Coronary artery (tissue), 2 donors: ENCODE data around the gene ZNF618.

Source experiments
- DNase-seq: peaks from one replicate; pipeline ENCODE4 v3.0.0-alpha.2; 2017; ENCODE audit warnings: low spot score
- H3K27ac ChIP-seq, 2 donors: fragments of 200-600 bp; sonication (generic); one replicate each; pipeline ENCODE4 v1.5.1; 2016 to 2019
- H3K4me3 ChIP-seq: fragments of 200-600 bp; sonication (generic); 2 replicates; pipeline ENCODE4 v1.5.1; 2016; ENCODE audit warnings: mild to moderate bottlenecking, moderate library complexity
- TF ChIP-seq, protein P1 (sequence below): fragments of 200-600 bp; sonication (generic); IDR thresholded peaks from one replicate; pipeline ENCODE4 v1.5.1; 2019; ENCODE audit warnings: antibody characterized with exemption

The ZNF618 gene

GRCh38 chr9:114070188-114071103, 194.3 kb downstream of the ZNF618 start:
- TF ChIP-seq, protein P1, sequence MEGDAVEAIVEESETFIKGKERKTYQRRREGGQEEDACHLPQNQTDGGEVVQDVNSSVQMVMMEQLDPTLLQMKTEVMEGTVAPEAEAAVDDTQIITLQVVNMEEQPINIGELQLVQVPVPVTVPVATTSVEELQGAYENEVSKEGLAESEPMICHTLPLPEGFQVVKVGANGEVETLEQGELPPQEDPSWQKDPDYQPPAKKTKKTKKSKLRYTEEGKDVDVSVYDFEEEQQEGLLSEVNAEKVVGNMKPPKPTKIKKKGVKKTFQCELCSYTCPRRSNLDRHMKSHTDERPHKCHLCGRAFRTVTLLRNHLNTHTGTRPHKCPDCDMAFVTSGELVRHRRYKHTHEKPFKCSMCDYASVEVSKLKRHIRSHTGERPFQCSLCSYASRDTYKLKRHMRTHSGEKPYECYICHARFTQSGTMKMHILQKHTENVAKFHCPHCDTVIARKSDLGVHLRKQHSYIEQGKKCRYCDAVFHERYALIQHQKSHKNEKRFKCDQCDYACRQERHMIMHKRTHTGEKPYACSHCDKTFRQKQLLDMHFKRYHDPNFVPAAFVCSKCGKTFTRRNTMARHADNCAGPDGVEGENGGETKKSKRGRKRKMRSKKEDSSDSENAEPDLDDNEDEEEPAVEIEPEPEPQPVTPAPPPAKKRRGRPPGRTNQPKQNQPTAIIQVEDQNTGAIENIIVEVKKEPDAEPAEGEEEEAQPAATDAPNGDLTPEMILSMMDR: no peak
- H3K4me3 ChIP-seq: no peak overlapping the region
- no peak for DNase-seq
- H3K27ac ChIP-seq: no peak overlapping the region

DNA sequence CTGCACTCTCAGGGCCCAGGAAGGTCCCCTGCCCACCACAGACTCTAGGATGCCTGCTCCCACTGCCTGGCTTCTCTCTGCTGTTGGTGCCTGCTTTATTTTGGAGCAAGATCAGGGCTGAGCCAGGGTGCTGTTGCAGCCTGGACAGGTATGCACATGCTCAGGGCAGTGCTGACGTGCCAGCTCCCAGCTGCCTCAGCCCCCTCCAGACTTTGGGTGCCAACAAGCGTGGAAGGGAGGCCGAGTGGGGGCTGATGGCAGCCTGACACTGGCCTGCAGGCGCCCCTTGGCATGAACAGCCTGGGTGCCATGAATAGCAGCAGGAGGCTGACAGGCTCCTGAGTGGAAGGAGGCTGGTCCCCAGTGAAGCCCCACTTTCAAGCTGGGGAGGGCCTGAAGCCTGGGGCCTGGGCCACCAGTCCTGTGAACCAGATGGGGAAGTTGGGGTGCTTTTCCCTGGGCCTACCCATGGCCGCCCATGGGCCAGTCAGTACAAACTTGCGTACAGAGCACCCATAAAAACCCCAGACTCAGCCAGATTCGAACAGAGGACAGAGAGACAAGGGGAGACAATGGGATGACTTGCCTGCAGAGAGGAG, 195.2 kb downstream of the ZNF618 start:
- TF ChIP-seq, protein P1: no peak
- H3K27ac ChIP-seq: no peak overlapping the region

GRCh38 chr9:114072184-114073140, 196.4 kb downstream of the ZNF618 start:
- H3K4me3 ChIP-seq: no peak overlapping the region
- DNase-seq: peak; percentile 83
- peak overlapping the region; percentile 45 to 69 for H3K27ac ChIP-seq
- TF ChIP-seq, protein P1: no peak

More for the DNA sequence above, 195.2 kb downstream of the ZNF618 start:
- no peak overlapping the region for H3K4me3 ChIP-seq
- no peak for DNase-seq

GRCh38 chr9:114075602-114076001, 199.5 kb downstream of the ZNF618 start:
- no peak for DNase-seq
- Histone ChIP-seq H3K4me3 (no peak overlapping the region), H3K27ac (no peak overlapping the region)
- TF ChIP-seq, protein P1: no peak

GRCh38 chr9:114076237-114077161, 200.4 kb downstream of the ZNF618 start:
- no peak for DNase-seq
- TF ChIP-seq, protein P1: no peak
- no peak overlapping the region for H3K27ac ChIP-seq

More at GRCh38 chr9:114076237-114077161, 200.4 kb downstream of the ZNF618 start:
- H3K4me3 ChIP-seq: no peak overlapping the region
